GM06990 (cell line): ENCODE data around the gene SLC25A6.

Experiments used
- DNase-seq: peaks from one replicate; pipeline ENCODE4 v3.0.0-alpha.2; 2011; ENCODE audit not compliant: insufficient read length; ENCODE audit errors: extremely low read depth
- H3K27me3 ChIP-seq: replicated peaks from 2 replicates; pipeline ENCODE4 v1.6.0; 2011; ENCODE audit warnings: low read length; ENCODE audit not compliant: control insufficient read depth, insufficient read depth
- H3K36me3 ChIP-seq: 2 replicates; pipeline ENCODE4 v1.5.1; 2011; ENCODE audit warnings: low read length; ENCODE audit not compliant: control insufficient read depth, insufficient read depth
- H3K4me3 ChIP-seq: replicated peaks from 2 replicates; pipeline ENCODE4 v1.5.1; 2011; ENCODE audit warnings: low read depth, mild to moderate bottlenecking, control low read depth, low read length
- TF ChIP-seq, protein P1 (sequence below): IDR thresholded peaks from 2 replicates; pipeline ENCODE4 v1.5.1; 2011; ENCODE audit warnings: low read length, control low read depth, mild to moderate bottlenecking, inconsistent platforms; ENCODE audit not compliant: insufficient read depth, poor library complexity, severe bottlenecking

The SLC25A6 gene

DNA sequence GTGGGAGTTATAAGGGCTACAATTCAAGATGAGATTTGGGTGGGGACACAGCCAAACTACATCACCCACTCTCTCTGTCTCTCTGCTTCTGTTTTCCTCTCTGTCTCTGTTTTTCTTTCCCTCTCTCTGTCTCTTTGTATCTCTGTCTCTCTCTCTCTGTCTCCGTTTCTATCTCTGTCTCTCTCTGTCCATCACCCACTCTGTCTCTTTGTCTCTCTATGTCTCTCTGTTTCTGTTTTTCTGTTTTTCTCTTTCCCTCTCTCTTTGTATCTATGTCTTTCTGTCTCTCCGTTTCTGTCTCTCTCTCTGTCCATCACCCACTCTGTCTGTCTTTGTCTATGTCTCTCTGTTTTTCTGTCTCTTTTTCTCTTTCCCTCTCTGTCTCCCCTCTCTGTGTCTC is 30.0 kb downstream of the SLC25A6 start:
- TF ChIP-seq, protein P1, sequence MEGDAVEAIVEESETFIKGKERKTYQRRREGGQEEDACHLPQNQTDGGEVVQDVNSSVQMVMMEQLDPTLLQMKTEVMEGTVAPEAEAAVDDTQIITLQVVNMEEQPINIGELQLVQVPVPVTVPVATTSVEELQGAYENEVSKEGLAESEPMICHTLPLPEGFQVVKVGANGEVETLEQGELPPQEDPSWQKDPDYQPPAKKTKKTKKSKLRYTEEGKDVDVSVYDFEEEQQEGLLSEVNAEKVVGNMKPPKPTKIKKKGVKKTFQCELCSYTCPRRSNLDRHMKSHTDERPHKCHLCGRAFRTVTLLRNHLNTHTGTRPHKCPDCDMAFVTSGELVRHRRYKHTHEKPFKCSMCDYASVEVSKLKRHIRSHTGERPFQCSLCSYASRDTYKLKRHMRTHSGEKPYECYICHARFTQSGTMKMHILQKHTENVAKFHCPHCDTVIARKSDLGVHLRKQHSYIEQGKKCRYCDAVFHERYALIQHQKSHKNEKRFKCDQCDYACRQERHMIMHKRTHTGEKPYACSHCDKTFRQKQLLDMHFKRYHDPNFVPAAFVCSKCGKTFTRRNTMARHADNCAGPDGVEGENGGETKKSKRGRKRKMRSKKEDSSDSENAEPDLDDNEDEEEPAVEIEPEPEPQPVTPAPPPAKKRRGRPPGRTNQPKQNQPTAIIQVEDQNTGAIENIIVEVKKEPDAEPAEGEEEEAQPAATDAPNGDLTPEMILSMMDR: no peak
- no peaks in the 10 kb centered on the region for H3K27me3 ChIP-seq
- no peak overlapping the region for H3K4me3 ChIP-seq
- no peak for DNase-seq
- no peaks in the 10 kb centered on the region; the same call in 1 of the 2 replicates for H3K36me3 ChIP-seq

DNA sequence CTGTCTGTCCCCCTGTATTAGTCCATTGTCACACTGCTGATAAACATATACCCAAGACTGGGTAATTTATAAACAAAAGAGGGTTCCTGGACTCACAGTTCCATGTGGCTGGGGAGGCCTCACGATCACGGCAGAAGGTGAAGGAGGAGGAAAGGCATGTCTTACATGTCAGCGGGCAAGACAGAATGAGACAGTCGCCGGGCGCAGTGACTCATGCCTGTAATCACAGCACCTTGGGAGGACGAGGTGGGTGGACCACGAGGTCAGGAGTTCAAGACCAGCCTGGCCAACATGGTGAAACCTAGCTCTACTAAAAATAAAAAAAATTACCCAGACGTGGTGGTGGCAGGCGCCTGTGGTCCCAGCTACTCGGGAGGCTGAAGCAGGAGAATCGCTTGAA is 30.6 kb downstream of the SLC25A6 start:
- H3K27me3 ChIP-seq: no peaks in the 10 kb centered on the region
- TF ChIP-seq, protein P1: no peak
- H3K36me3 ChIP-seq: no peaks in the 10 kb centered on the region; the same call in 1 of the 2 replicates
- DNase-seq: no peak
- no peak overlapping the region for H3K4me3 ChIP-seq

DNA sequence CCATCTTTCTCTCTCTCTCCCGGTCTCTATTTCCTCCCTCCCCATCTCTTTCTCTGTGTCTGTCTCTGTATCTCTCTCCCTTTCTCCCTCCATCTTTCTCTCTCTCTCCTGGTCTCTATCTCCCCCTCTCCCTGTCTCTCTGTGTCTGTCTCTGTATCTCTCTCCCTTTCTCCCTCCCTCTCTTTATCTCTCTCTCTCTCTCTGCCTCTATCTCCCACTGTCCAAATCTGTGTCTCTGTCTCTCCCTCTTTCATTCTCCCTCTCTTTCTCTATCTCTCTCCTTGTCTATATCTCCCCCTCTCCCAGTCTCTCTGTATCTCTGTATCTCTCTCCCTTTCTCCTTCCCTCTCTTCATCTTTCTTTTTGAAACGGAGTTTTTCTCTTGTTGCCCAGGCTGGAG is 31.7 kb downstream of the SLC25A6 start:
- Histone ChIP-seq H3K27me3 (no peaks in the 10 kb centered on the region), H3K36me3 (no peaks in the 10 kb centered on the region; the same call in 1 of the 2 replicates), H3K4me3 (no peak overlapping the region)
- no peak for DNase-seq
- TF ChIP-seq, protein P1: no peak

DNA sequence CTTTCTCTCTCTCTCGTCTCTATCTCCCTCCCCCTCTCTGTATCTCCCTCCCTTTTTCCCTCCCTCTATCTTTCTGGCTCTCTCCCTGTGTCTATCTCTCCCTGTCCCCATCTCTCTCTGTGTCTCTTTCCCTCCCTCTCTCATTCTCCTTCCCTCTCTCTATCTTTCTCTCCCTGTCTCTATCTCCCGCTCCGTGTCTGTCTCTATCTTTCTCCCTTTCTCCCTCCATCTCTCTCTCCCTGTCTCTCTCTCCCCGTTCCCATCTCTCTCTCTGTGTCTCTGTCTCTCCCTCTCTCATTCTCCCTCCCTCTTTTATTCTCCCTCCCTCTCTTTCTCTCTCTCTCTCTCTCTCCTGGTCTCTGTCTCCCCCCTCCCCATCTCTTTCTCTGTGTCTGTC is 32.4 kb downstream of the SLC25A6 start:
- TF ChIP-seq, protein P1: no peak
- H3K36me3 ChIP-seq: no peaks in the 10 kb centered on the region; the same call in 1 of the 2 replicates
- no peaks in the 10 kb centered on the region for H3K27me3 ChIP-seq
- DNase-seq: no peak
- no peak overlapping the region for H3K4me3 ChIP-seq

DNA sequence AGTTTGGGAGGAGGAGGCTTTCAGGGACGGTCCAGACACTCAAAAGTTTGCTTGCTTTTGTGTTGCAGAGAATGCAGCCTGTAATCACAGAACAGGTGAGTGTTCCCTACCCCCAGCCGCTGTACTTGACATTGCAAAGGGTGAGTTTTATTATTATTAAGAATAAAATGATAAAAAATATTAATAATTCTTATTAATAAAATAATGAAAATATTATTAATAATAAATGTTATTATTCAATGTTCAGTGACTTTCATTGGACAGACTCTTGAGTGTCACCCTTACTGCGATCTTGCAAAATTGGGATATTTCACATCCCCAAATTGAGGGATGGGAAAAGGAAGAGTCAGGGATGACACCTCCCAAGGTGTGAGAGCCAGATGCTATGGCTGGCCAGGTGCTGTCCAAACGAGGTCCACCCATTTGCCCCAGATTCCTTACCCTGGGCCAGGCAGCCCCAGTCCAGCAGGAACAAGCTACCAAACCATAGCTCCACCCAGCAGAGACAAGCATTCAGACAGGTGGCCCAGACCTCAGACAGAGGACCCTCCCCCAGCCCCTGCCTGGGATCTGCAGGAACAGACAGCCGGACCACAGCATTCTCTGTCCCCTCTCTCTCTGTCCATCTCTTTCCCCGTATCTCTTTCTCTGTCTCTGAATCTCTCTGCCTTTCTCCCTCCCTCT is 33.0 kb downstream of the SLC25A6 start:
- H3K36me3 ChIP-seq: no peaks in the 10 kb centered on the region; the same call in none of the 2 replicates
- TF ChIP-seq, protein P1: no peak
- H3K27me3 ChIP-seq: no peaks in the 10 kb centered on the region
- no peak overlapping the region for H3K4me3 ChIP-seq
- DNase-seq: no peak
